Heart right ventricle (tissue), 16 donors: Measurements from ENCODE around the gene SLC8A1. TPM values are rescaled to one million over a fixed set of nuclear protein-coding genes. Genes with fewer than 3 reads are reported as not detected.

Experiments
- ATAC-seq, 8 donors: fragments of 200-7000 bp; cut with Tn5 transposase; one replicate each; pipeline ENCODE4 v1.9.1; 2020; ENCODE audit warnings: mild to moderate bottlenecking in 8 of 8, moderate library complexity in 8 of 8, moderate number of reproducible peaks in 1 of 8
- DNase-seq, 2 donors: peaks; one replicate each; pipeline ENCODE4 v3.0.0-alpha.2; 2020
- H3K27ac ChIP-seq, 10 donors: fragments of 200-600 bp; sonication (generic) in 2 of 10; one replicate each; pipeline versions ENCODE4 v1.5.0 to v1.8.0; 2020 to 2022; ENCODE audit warnings: mild to moderate bottlenecking in 3 of 10
- H3K27me3 ChIP-seq, 7 donors: fragments of 200-600 bp; one replicate each; pipeline ENCODE4 v1.8.0; 2021 to 2022; ENCODE audit warnings: mild to moderate bottlenecking in 2 of 7
- H3K36me3 ChIP-seq, 9 donors: fragments of 200-600 bp; sonication (generic) in 1 of 9; one replicate each; pipeline versions ENCODE4 v1.5.0 to v1.8.0; 2020 to 2022; ENCODE audit warnings: mild to moderate bottlenecking in 2 of 9
- H3K4me1 ChIP-seq, 9 donors: fragments of 200-600 bp; sonication (generic) in 1 of 9; one replicate each; pipeline versions ENCODE4 v1.5.0 to v1.8.0; 2020 to 2022; ENCODE audit warnings: mild to moderate bottlenecking in 4 of 9
- H3K4me3 ChIP-seq, 10 donors: fragments of 200-600 bp; sonication (generic) in 2 of 10; one replicate each; pipeline versions ENCODE4 v1.5.0 to v1.8.0; 2020 to 2022; ENCODE audit warnings: mild to moderate bottlenecking in 7 of 10, moderate library complexity in 2 of 10
- H3K9me3 ChIP-seq, 11 donors: fragments of 200-600 bp in 10 of 11; sonication (generic) in 2 of 11; one replicate each; pipeline versions ENCODE4 v1.5.0 to v1.8.0; 2013 to 2022; ENCODE audit warnings: mild to moderate bottlenecking in 2 of 11, control low read depth in 1 of 11, moderate library complexity in 1 of 11
- WGBS, 2 donors: extraction: QIAGEN DNeasy Blood & Tissue Kit; methylation state at CpG; one replicate each; pipeline ENCODE4 v1.1.7; 2013; ENCODE audit warnings: inconsistent platforms in 1 of 2; 5-methylcytosine and 5-hydroxymethylcytosine counted together
- intact Hi-C, 10 donors: fragments of 100-400 bp; cut with DNase I; formaldehyde crosslinking; loops; one replicate each; pipeline versions ENCODE4 v1.11.1 to v1.14.2; 2022
- polyA plus RNA-seq, 2 donors: library from polyadenylated mRNA; stranded (reverse); fragments of 200-250 nt; gene quantifications; one replicate each; pipeline ENCODE4 v1.2.3, GENCODE V29; 2013
- total RNA-seq, 10 donors: library from RNA; stranded (reverse); fragmentation: NEBNext Ultra II Directional in 3 of 10; extraction: Animal tissue kit (Norgen Biotek cat#: 25700) in 3 of 10; gene quantifications; one replicate each; pipeline versions ENCODE4 v1.2.1 to v1.2.4, GENCODE V29; 2021 to 2023
- TF ChIP-seq, protein P1 (sequence below), 9 donors: fragments of 200-600 bp; sonication (generic) in 2 of 9; IDR thresholded peaks; one replicate each; pipeline versions ENCODE4 v1.5.0 to v1.8.0; 2021 to 2022; ENCODE audit warnings: antibody characterized with exemption in 9 of 9, mild to moderate bottlenecking in 5 of 9, moderate library complexity in 1 of 9
- donor health status: Arrhythmogenic right ventricular cardiomyopathy.
- donor health status: ischemic (EF 13 %, LVEDD 7.1; RV severe dilation, severe dysfunction).
- donor health status: healthy with polysubstance abuse.
- donor health status: DM: no; HTN: yes; CAD: no.
- donor health status: DM: no; HTN: no; CAD: no.
- donor health status: ischemic (EF 25% LVEDD 6.9; RV normal size, moderate dysfunction).
- donor health status: ischemic (EF 25% LVEDD 5.7; RV mildly dilated, moderate dysfunction).
- donor health status: healthy.
- donor health status: DM: yes; HTN: yes; CAD: no.
- donor health status: Ischemic cardiomyopathy.
- donor health status: ischemic (EF 35%, LVEDD 5.7; RV mildly dilated, moderate dysfunction).
- donor health status: nonischemic (EF 11% LVEDD 7.7; RV severe dilation, severe dysfunction).
- donor health status: DM: yes; HTN: yes; CAD: no.
- donor health status: PGD.
- donor health status: ischemic (EF 29% LVEDD 5.4; RV normal size, mild dysfunction).
- donor health status: nonischemic (EF 23%, LVEDD 6.1; RV moderate dilation, normal function).

SLC8A1 gene
- total and polyA plus RNA-seq, 12 donors: 11.1 to 1,497 (median 1,067) TPM

GRCh38 chr2:40456926-40457325 is 5.0 kb upstream of the SLC8A1 start:
- ATAC-seq (no peak), DNase-seq (no peak)
- H3K36me3 ChIP-seq: no peaks in the 10 kb centered on the region
- intact Hi-C loops: loop anchor here in 5 of 10 donors (5.0 to 10.0 kb wide), 5 partner anchors 50 to 298 kb away; no protein-coding TSS in a partner anchor
- H3K27me3 ChIP-seq: no peaks in the 10 kb centered on the region
- WGBS, 2 donors: 88 to 97% methylated on average over 2 of the region's 2 CpGs
- no peaks in the 10 kb centered on the region for H3K9me3 ChIP-seq
- H3K27ac ChIP-seq: peak overlapping the region in 2 of 10 donors; percentile 41 to 67
- H3K4me1 ChIP-seq: peaks cover 0 to 72% (median 41%) of the 10 kb centered on the region in 9 donors
- TF ChIP-seq, protein P1, sequence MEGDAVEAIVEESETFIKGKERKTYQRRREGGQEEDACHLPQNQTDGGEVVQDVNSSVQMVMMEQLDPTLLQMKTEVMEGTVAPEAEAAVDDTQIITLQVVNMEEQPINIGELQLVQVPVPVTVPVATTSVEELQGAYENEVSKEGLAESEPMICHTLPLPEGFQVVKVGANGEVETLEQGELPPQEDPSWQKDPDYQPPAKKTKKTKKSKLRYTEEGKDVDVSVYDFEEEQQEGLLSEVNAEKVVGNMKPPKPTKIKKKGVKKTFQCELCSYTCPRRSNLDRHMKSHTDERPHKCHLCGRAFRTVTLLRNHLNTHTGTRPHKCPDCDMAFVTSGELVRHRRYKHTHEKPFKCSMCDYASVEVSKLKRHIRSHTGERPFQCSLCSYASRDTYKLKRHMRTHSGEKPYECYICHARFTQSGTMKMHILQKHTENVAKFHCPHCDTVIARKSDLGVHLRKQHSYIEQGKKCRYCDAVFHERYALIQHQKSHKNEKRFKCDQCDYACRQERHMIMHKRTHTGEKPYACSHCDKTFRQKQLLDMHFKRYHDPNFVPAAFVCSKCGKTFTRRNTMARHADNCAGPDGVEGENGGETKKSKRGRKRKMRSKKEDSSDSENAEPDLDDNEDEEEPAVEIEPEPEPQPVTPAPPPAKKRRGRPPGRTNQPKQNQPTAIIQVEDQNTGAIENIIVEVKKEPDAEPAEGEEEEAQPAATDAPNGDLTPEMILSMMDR (IDR thresholded peaks at IDR 0.05): no peak
- H3K4me3 ChIP-seq: no peak overlapping the region

DNA sequence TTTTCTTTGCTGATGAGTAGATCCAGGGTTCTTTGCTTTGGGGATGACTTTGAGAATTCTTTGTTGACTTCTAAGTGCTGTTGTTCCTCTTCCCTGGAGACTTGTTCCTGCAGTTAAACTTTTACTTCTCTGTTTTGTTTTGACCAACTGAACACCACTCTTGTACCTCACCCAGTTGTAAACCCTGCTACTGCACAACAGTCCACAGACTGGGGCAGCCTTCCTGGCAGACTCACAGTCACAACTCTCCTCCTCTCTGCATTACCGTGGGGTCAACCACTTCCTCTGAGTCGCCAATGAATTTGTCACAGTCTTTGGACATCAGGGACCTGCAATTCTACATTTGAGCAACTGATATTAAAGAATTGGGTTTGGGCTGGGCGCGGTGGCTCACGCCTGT is 3.8 kb upstream of the SLC8A1 start:
- intact Hi-C loops: loop anchor here in 5 of 10 donors (5.0 to 10.0 kb wide), 5 partner anchors 52 to 299 kb away; no protein-coding TSS in a partner anchor
- no peak for DNase-seq

DNA sequence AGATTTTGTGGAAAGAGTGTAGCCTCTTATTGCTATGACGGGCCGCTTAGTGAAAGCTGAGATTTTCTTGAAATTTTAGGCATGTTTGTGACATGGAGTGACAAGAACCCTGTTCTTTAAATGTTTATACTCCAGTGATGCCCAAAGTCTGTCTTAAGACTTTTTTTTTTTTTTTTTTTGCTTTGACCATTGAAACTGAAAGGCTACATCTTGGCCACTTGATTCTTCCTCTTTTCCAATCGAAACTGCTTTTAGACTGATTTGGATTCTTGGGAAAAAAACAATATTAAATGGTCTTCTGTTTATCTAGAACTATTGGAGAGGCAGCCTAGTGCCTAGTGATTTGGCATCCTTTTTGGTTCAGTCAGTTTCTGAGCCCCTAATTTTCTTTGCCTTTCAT is 2.4 kb upstream of the SLC8A1 start:
- TF ChIP-seq, protein P1 (IDR thresholded peaks at IDR 0.05): no peak
- no peaks in the 10 kb centered on the region for H3K27me3 ChIP-seq
- ATAC-seq (no peak), DNase-seq (no peak)
- H3K9me3 ChIP-seq: no peaks in the 10 kb centered on the region
- H3K4me1 ChIP-seq: peaks cover 0 to 80% (median 47%) of the 10 kb centered on the region in 9 donors
- peak overlapping the region in 7 of 10 donors; percentile 5 to 87 (median 50) for H3K27ac ChIP-seq
- WGBS, 2 donors: 60 to 70% methylated on average over 3 of the region's 3 CpGs
- intact Hi-C loops: loop anchor here in 6 of 10 donors (5.0 to 10.0 kb wide), 8 partner anchors 33 to 300 kb away; no protein-coding TSS in a partner anchor
- no peaks in the 10 kb centered on the region for H3K36me3 ChIP-seq
- H3K4me3 ChIP-seq: no peak overlapping the region

More for the DNA sequence above, 3.8 kb upstream of the SLC8A1 start:
- peak in 3 of 8 donors; percentile 20 to 44 (median 27) for ATAC-seq
- Histone ChIP-seq H3K27ac (peak overlapping the region in 6 of 10 donors; percentile 7 to 87 (median 46)), H3K4me1 (peaks cover 0 to 76% (median 41%) of the 10 kb centered on the region in 9 donors), H3K4me3 (no peak overlapping the region), H3K36me3 (no peaks in the 10 kb centered on the region), H3K27me3 (no peaks in the 10 kb centered on the region), H3K9me3 (no peaks in the 10 kb centered on the region)
- TF ChIP-seq, protein P1 (IDR thresholded peaks at IDR 0.05): no peak
- 70 to 74% methylated on average over 5 of the region's 5 CpGs for WGBS, 2 donors

GRCh38 chr2:40452786-40453185 is 896 bp upstream of the SLC8A1 start:
- H3K27ac ChIP-seq: peak overlapping the region in 9 of 10 donors; percentile 50 to 90 (median 77)
- no peaks in the 10 kb centered on the region for H3K9me3 ChIP-seq
- ATAC-seq: no peak
- H3K36me3 ChIP-seq: no peaks in the 10 kb centered on the region
- WGBS, 2 donors: 52 to 75% methylated on average over 8 of the region's 8 CpGs
- peaks cover 0 to 80% (median 48%) of the 10 kb centered on the region in 9 donors for H3K4me1 ChIP-seq
- DNase-seq: no peak
- H3K4me3 ChIP-seq: peak overlapping the region in 7 of 10 donors; percentile 52 to 68 (median 65)
- TF ChIP-seq, protein P1 (IDR thresholded peaks at IDR 0.05): no peak
- intact Hi-C loops: loop anchor here in 6 of 10 donors (5.0 to 10.0 kb wide), 8 partner anchors 35 to 302 kb away; no protein-coding TSS in a partner anchor
- no peaks in the 10 kb centered on the region for H3K27me3 ChIP-seq
